DND-41 (cell line): ENCODE measurements around the gene KCNH1.

Experiments
- ATAC-seq: fragments of 200-7000 bp; cut with Tn5 transposase; 3 replicates; pipeline ENCODE4 v1.9.1; 2021; ENCODE audit warnings: low read depth; ENCODE audit not compliant: insufficient read depth
- DNase-seq: peaks from one replicate; pipeline ENCODE4 v3.0.0-alpha.2; 2020
- H2AFZ ChIP-seq: 2 replicates; pipeline ENCODE4 v1.6.0; 2012; ENCODE audit warnings: low read depth, low read length
- H3K27ac ChIP-seq: 2 replicates; pipeline ENCODE4 v1.5.1; 2012; ENCODE audit warnings: low read length, inconsistent platforms
- H3K27me3 ChIP-seq: fragments of 200-600 bp; sonication (generic); 2 replicates; pipeline ENCODE4 v1.6.0; 2012; ENCODE audit warnings: low read length, mild to moderate bottlenecking, inconsistent platforms; ENCODE audit not compliant: insufficient read depth, poor library complexity
- H3K36me3 ChIP-seq: 2 replicates; pipeline ENCODE4 v1.5.1; 2012; ENCODE audit warnings: low read length, inconsistent platforms; ENCODE audit not compliant: insufficient read depth
- H3K4me1 ChIP-seq: 2 replicates; pipeline ENCODE4 v1.5.1; 2012; ENCODE audit warnings: mild to moderate bottlenecking, low read length; ENCODE audit not compliant: insufficient read depth
- H3K4me2 ChIP-seq: 2 replicates; pipeline ENCODE4 v1.6.0; 2012; ENCODE audit warnings: mild to moderate bottlenecking, moderate library complexity, low read length, inconsistent platforms; ENCODE audit not compliant: insufficient read depth
- H3K4me3 ChIP-seq, 2 experiments: fragments of 200-600 bp in 1 of 2; shearing (Covaris generic) in 1 of 2; 2 replicates each; pipeline ENCODE4 v1.5.1; 2012 to 2016; ENCODE audit warnings: inconsistent platforms in 2 of 2, low read length in 2 of 2, mild to moderate bottlenecking in 2 of 2, low read depth in 1 of 2, moderate library complexity in 1 of 2
- H3K79me2 ChIP-seq: 2 replicates; pipeline ENCODE4 v1.6.0; 2012; ENCODE audit warnings: low read length, inconsistent platforms; ENCODE audit not compliant: insufficient read depth
- H3K9ac ChIP-seq: 2 replicates; pipeline ENCODE4 v1.6.0; 2012; ENCODE audit warnings: low read depth, mild to moderate bottlenecking, inconsistent platforms, low read length, moderate library complexity
- H3K9me3 ChIP-seq: 2 replicates; pipeline ENCODE4 v1.5.1; 2012; ENCODE audit warnings: low read length, moderate library complexity, mild to moderate bottlenecking, inconsistent platforms; ENCODE audit not compliant: insufficient read depth, severe bottlenecking
- H4K20me1 ChIP-seq: 2 replicates; pipeline ENCODE4 v1.6.0; 2012; ENCODE audit warnings: low read length; ENCODE audit not compliant: insufficient read depth
- CTCF ChIP-seq: IDR thresholded peaks from 2 replicates; pipeline ENCODE4 v1.5.1; 2012; ENCODE audit warnings: borderline replicate concordance, low read length, moderate library complexity, mild to moderate bottlenecking; ENCODE audit not compliant: poor library complexity, severe bottlenecking; ENCODE audit errors: extremely low read depth
- EZH2 ChIP-seq: IDR thresholded peaks from 3 replicates; pipeline ENCODE4 v1.6.1; 2012; ENCODE audit warnings: borderline replicate concordance, low read depth, mild to moderate bottlenecking, moderate library complexity, low read length, inconsistent platforms; ENCODE audit not compliant: severe bottlenecking

The KCNH1 gene

GRCh38 chr1:210715072-210715471, 418.9 kb downstream of the KCNH1 start:
- Histone ChIP-seq H3K27me3 (no peaks in the 10 kb centered on the region), H3K36me3 (no peaks in the 10 kb centered on the region), H3K9me3 (no peaks in the 10 kb centered on the region), H3K27ac (no peak overlapping the region), H3K79me2 (no peaks in the 10 kb centered on the region), H3K4me1 (no peaks in the 10 kb centered on the region), H2AFZ (no peak overlapping the region), H3K9ac (no peak overlapping the region), H3K4me2 (no peak overlapping the region), H3K4me3 (no peak overlapping the region), H4K20me1 (no peaks in the 10 kb centered on the region)
- ATAC-seq = no peak
- TF ChIP-seq EZH2 = no peak
- TF ChIP-seq CTCF = no peak
- no peak for DNase-seq

GRCh38 chr1:210711825-210712612, 421.9 kb downstream of the KCNH1 start:
- Histone ChIP-seq H2AFZ (no peak overlapping the region), H3K9me3 (no peaks in the 10 kb centered on the region), H3K4me2 (no peak overlapping the region), H3K4me1 (no peaks in the 10 kb centered on the region), H3K9ac (no peak overlapping the region), H3K4me3 (no peak overlapping the region), H3K27me3 (no peaks in the 10 kb centered on the region), H3K36me3 (no peaks in the 10 kb centered on the region), H3K27ac (no peak overlapping the region), H4K20me1 (no peaks in the 10 kb centered on the region), H3K79me2 (no peaks in the 10 kb centered on the region)
- DNase-seq (no peak), ATAC-seq (no peak)
- no peak for TF ChIP-seq EZH2
- TF ChIP-seq CTCF = no peak

DNA sequence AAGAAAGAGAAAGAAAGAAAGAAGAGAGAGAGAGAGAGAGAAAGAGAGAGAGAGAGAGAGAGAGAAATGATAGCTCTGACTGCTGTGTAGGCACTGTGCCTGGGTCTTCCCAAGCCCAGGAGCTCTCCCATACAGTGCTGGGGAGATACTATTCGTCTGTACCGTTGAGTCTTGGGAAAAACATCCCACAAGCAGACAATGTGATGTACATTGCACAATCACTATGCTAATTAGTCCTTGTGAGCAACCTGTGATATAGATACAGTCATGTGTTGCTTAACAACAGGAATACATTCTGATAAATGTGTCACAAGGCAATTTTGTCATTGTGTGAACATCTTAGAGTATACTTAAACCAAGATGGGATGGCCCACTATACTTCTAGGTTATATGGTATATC, 424.2 kb downstream of the KCNH1 start:
- H3K4me3 ChIP-seq = no peak overlapping the region
- no peaks in the 10 kb centered on the region for H3K9me3 ChIP-seq
- no peak overlapping the region for H3K4me2 ChIP-seq
- no peaks in the 10 kb centered on the region for H3K79me2 ChIP-seq
- no peak overlapping the region for H3K27ac ChIP-seq
- no peak for ATAC-seq
- no peaks in the 10 kb centered on the region for H3K27me3 ChIP-seq
- DNase-seq = no peak
- H2AFZ ChIP-seq = no peak overlapping the region
- H4K20me1 ChIP-seq = no peaks in the 10 kb centered on the region
- no peak overlapping the region for H3K9ac ChIP-seq
- no peak for TF ChIP-seq EZH2
- TF ChIP-seq CTCF = no peak
- no peaks in the 10 kb centered on the region for H3K4me1 ChIP-seq
- no peaks in the 10 kb centered on the region for H3K36me3 ChIP-seq
